GM23248 (cell line): ENCODE measurements around the gene SLC2A4. TPM values are rescaled to one million over a fixed set of nuclear protein-coding genes. Genes with fewer than 3 reads are reported as not detected.
"Not testable (repeated sequence)": the region's sequence is repeated elsewhere in the genome, so short reads cannot be mapped to it uniquely, and the experiment has no call there.

Experiments used
- DNase-seq: peaks from one replicate; pipeline ENCODE4 v3.0.0-alpha.2; 2015
- H2AFZ ChIP-seq: fragments of 200-600 bp; sonication (generic); 2 replicates; pipeline ENCODE4 v1.6.1; 2016; ENCODE audit warnings: antibody characterized with exemption
- H3F3A ChIP-seq: fragments of 200-600 bp; sonication (generic); 2 replicates; pipeline ENCODE4 v1.6.1; 2016; ENCODE audit warnings: mild to moderate bottlenecking, antibody characterized with exemption, mixed run types; ENCODE audit not compliant: insufficient read depth
- H3K27ac ChIP-seq: fragments of 200-600 bp; sonication (generic); 2 replicates; pipeline ENCODE4 v1.5.1; 2016; ENCODE audit warnings: mild to moderate bottlenecking
- H3K27me3 ChIP-seq: fragments of 200-600 bp; sonication (generic); replicated peaks from 2 replicates; pipeline ENCODE4 v1.6.1; 2016; ENCODE audit warnings: mild to moderate bottlenecking; ENCODE audit not compliant: insufficient read depth
- H3K36me3 ChIP-seq: fragments of 200-600 bp; sonication (generic); 2 replicates; pipeline ENCODE4 v1.6.1; 2016; ENCODE audit warnings: low read depth, mild to moderate bottlenecking
- H3K4me1 ChIP-seq: fragments of 200-600 bp; sonication (generic); 2 replicates; pipeline ENCODE4 v1.6.1; 2016; ENCODE audit warnings: mild to moderate bottlenecking; ENCODE audit not compliant: insufficient read depth
- H3K4me2 ChIP-seq: fragments of 200-600 bp; sonication (generic); one replicate; pipeline ENCODE4 v1.6.1; 2016; ENCODE audit warnings: mild to moderate bottlenecking; ENCODE audit not compliant: unreplicated experiment
- H3K4me3 ChIP-seq: fragments of 200-600 bp; sonication (generic); 2 replicates; pipeline ENCODE4 v1.5.1; 2016; ENCODE audit warnings: mild to moderate bottlenecking
- H3K79me2 ChIP-seq: fragments of 200-600 bp; sonication (generic); 2 replicates; pipeline ENCODE4 v1.6.1; 2016; ENCODE audit warnings: mild to moderate bottlenecking; ENCODE audit not compliant: insufficient read depth
- H3K9ac ChIP-seq: fragments of 200-600 bp; sonication (generic); 2 replicates; pipeline ENCODE4 v1.6.1; 2016; ENCODE audit warnings: mild to moderate bottlenecking
- H3K9me2 ChIP-seq: fragments of 200-600 bp; sonication (generic); 2 replicates; pipeline ENCODE4 v1.6.1; 2016; ENCODE audit warnings: mixed run types, mild to moderate bottlenecking, moderate library complexity; ENCODE audit not compliant: insufficient read depth
- H3K9me3 ChIP-seq: fragments of 200-600 bp; sonication (generic); one replicate; pipeline ENCODE4 v1.6.1; 2017; ENCODE audit warnings: low read depth
- H4K20me1 ChIP-seq: fragments of 200-600 bp; sonication (generic); 2 replicates; pipeline ENCODE4 v1.6.0; 2016; ENCODE audit not compliant: insufficient read depth
- EZH2 ChIP-seq: fragments of 200-600 bp; sonication (generic); IDR thresholded peaks from 2 replicates; pipeline ENCODE4 v1.6.1; 2018; ENCODE audit warnings: antibody characterized with exemption, mild to moderate bottlenecking; ENCODE audit not compliant: insufficient read depth, poor library complexity, severe bottlenecking
- EZH2phosphoT487 ChIP-seq: fragments of 200-600 bp; sonication (generic); IDR thresholded peaks from 2 replicates; pipeline ENCODE4 v1.6.1; 2018; ENCODE audit warnings: antibody characterized with exemption, moderate library complexity, mild to moderate bottlenecking, low read depth; ENCODE audit not compliant: insufficient read depth
- WGBS, 2 experiments: methylation state at CpG; one replicate each; pipeline ENCODE4 v1.1.6; 2015 to 2017; ENCODE audit warnings: low lambda C conversion rate in 2 of 2, low coverage in 1 of 2; ENCODE audit errors: missing lambda C conversion rate in 2 of 2; 5-methylcytosine and 5-hydroxymethylcytosine counted together
- in situ Hi-C: fragments of 300-500 bp; cut with MboI; formaldehyde crosslinking; loops from 2 replicates; pipeline ENCODE4 v1.15.0; 2020
- polyA plus RNA-seq: library from polyadenylated mRNA; unstranded; fragments of >200 nt; fragmentation: Nextera tagmentation; extraction: Ambion mirVana; gene quantifications from 2 replicates; pipeline ENCODE4 v1.2.1, GENCODE V29; 2016
- small RNA-seq: library from RNA; depleted of rRNA; stranded (forward); fragments of <200 nt; gene quantifications from one replicate; pipeline ENCODE3, GENCODE V24; 2014; ENCODE audit warnings: low read depth, low replicate concordance
- total RNA-seq: library from RNA; depleted of rRNA; stranded (reverse); fragments of >200 nt; shearing (Covaris generic); gene quantifications from 2 replicates; pipeline ENCODE4 v1.2.3, GENCODE V29; 2014; rRNA removed

Gene SLC2A4
- total and polyA plus RNA-seq, 2 experiments from 2014 or later = 0.08 TPM; not detected in 1

DNA sequence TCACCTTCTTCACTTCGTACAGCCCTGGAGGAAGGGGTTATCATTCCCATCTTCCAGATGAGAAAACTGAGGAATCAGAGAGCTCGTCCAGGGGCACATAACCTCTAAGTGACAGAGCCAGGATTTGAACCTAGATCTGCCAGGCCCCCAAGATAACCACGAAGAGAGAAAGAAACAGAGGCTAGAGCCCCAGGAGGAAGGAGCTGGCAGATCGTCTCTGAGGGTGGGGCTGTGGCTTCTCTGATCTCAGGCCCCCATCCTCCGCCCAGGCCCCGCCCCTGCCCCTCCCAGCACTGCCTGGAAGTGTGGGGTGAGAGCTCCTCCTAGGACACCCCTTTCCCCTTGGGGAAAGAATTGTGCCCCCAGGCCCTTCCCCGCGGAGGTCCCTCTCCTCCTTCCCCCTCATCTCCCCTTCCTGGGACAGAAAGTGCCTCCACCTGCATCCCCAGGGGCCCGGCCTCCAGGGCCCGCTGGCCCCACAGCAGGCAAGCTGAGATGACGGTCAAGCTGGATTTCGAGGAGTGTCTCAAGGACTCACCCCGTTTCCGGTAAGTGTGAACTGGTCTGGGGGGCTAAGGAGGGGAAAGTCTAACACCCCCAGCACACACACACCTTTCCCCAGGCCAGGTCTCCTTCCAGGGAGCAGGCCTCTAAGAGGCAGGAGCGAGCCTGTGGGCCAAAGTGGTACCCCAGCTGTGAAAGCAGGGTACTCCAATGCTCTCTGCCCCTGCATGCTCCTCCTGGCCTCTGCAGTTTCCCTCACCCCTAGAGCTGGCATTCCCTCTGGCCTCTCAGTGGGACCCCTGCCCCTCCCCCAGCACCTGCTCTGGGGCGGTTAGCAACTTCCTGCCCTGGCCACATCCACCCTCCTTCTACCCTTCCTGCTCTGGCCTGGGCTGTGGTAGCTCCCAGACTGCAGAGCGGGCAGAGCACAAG lies 55.0 kb downstream of the SLC2A4 start, which contains the start of gene ACAP1:
ACAP1 (plus strand) TSS at position 290 of the 936 bp plus-strand sequence; CDS start at position 496, 206 bp downstream.
- 0 out of 2 replicates have a peak, but pooled peaks cover 3% of the 10 kb centered on the region for H3K27me3 ChIP-seq
- no peaks in the 10 kb centered on the region for H3K36me3 ChIP-seq
- no peaks in the 10 kb centered on the region for H3K9me2 ChIP-seq
- H3K4me3 ChIP-seq = no peak within 1 kb of the TSS
- in situ Hi-C loops = no loop called here
- H3K9ac ChIP-seq = no peak within 1 kb of the TSS
- H4K20me1 ChIP-seq = no peaks in the 10 kb centered on the region
- no peak within 1 kb of the TSS for H3K27ac ChIP-seq
- H2AFZ ChIP-seq = no peak within 1 kb of the TSS
- no peaks in the 10 kb centered on the region for H3K4me1 ChIP-seq
- H3K4me2 ChIP-seq = no peak within 1 kb of the TSS
- no peaks in the 10 kb centered on the region for H3F3A ChIP-seq
- WGBS, 2 experiments = 19 to 28% methylated on average over 12 to 17 of the region's 17 CpGs
- no peaks in the 10 kb centered on the region for H3K9me3 ChIP-seq
- H3K79me2 ChIP-seq = no peaks in the 10 kb centered on the region
- DNase-seq = no peak
- TF ChIP-seq EZH2phosphoT487 (no peak), EZH2 (no peak)

DNA sequence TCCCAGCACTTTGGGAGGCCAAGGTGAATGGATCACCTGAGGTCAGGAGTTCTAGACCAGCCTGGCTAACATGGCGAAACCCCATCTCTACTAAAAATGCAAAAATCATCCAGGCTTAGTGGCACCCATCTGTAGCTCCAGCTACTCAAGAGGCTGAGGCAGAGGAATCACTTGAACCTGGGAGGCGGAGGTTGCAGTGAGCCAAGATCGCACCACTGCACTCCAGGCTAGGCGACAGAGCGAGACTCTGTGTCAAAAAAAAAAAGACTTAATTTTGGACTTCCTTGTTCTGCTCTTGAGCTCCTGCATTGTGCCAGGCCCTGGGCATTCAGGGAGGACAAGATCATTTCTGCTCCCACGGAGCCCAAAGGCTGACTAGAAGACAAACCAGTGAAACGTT lies 56.1 kb downstream of the SLC2A4 start:
- H3K27me3 ChIP-seq, H3K79me2 ChIP-seq, H3K9me2 ChIP-seq, in situ Hi-C loops, H3K36me3 ChIP-seq, H2AFZ ChIP-seq, H3K27ac ChIP-seq, H3K4me1 ChIP-seq, H4K20me1 ChIP-seq, H3K4me3 ChIP-seq, DNase-seq, H3K9me3 ChIP-seq, H3K9ac ChIP-seq, H3K4me2 ChIP-seq, H3F3A ChIP-seq: not testable (repeated sequence)
- WGBS, 2 experiments = 68 to 69% methylated on average over 7 of the region's 7 CpGs

Small RNAs within 50 kb of the gene (small RNA-seq; reads per million reads assigned to genes)
- not detected for gene AC026954.2
- not detected for gene RF00019

Other genes with a start within 250 kb of the SLC2A4 start
Only the 30 nearest of the 33 such genes appear.
- not detected in 2 replicates for gene CLEC10A, start 201.5 kb upstream of the SLC2A4 start, total RNA-seq
- not detected in 2 replicates for gene CLEC10A, start 201.5 kb upstream of the SLC2A4 start, polyA plus RNA-seq
- gene ASGR2, start 166.9 kb upstream of the SLC2A4 start, total RNA-seq = not detected in 2 replicates
- gene ASGR2, start 166.9 kb upstream of the SLC2A4 start, polyA plus RNA-seq = not detected in 2 replicates
- gene ASGR1, start 102.3 kb upstream of the SLC2A4 start, total RNA-seq = 0.97 TPM in 1 of 2 replicates, not detected in the other
- gene ASGR1, start 102.3 kb upstream of the SLC2A4 start, polyA plus RNA-seq = 0.63 and 0.75 TPM in 2 replicates
- gene DLG4, start 61.9 kb upstream of the SLC2A4 start, total RNA-seq = 13.1 and 23.8 TPM in 2 replicates
- 1.3 and 1.9 TPM in 2 replicates for gene DLG4, start 61.9 kb upstream of the SLC2A4 start, polyA plus RNA-seq
- gene ACADVL, start 61.8 kb upstream of the SLC2A4 start, total RNA-seq = 453 and 600 TPM in 2 replicates
- 386 and 441 TPM in 2 replicates for gene ACADVL, start 61.8 kb upstream of the SLC2A4 start, polyA plus RNA-seq
- 41.2 and 45.8 TPM in 2 replicates for gene DVL2, start 47.2 kb upstream of the SLC2A4 start, total RNA-seq
- gene DVL2, start 47.2 kb upstream of the SLC2A4 start, polyA plus RNA-seq = 18.9 and 19.5 TPM in 2 replicates
- gene PHF23, start 42.3 kb upstream of the SLC2A4 start, total RNA-seq = 32.0 and 42.6 TPM in 2 replicates
- gene PHF23, start 42.3 kb upstream of the SLC2A4 start, polyA plus RNA-seq = 40.7 and 45.6 TPM in 2 replicates
- gene GABARAP, start 39.3 kb upstream of the SLC2A4 start, total RNA-seq = 152 and 355 TPM in 2 replicates
- gene GABARAP, start 39.3 kb upstream of the SLC2A4 start, polyA plus RNA-seq = 845 and 847 TPM in 2 replicates
- gene CTDNEP1, start 30.0 kb upstream of the SLC2A4 start, total RNA-seq = 38.9 and 63.2 TPM in 2 replicates
- 30.0 and 30.7 TPM in 2 replicates for gene CTDNEP1, start 30.0 kb upstream of the SLC2A4 start, polyA plus RNA-seq
- gene ELP5, start 29.5 kb upstream of the SLC2A4 start, total RNA-seq = 25.9 and 32.9 TPM in 2 replicates
- gene ELP5, start 29.5 kb upstream of the SLC2A4 start, polyA plus RNA-seq = 34.8 and 34.9 TPM in 2 replicates
- gene CLDN7, start 19.2 kb upstream of the SLC2A4 start, total RNA-seq = 4.5 and 5.4 TPM in 2 replicates
- 1.7 and 2.3 TPM in 2 replicates for gene CLDN7, start 19.2 kb upstream of the SLC2A4 start, polyA plus RNA-seq
- 0.22 TPM in 1 of 2 replicates, not detected in the other for gene YBX2, start 12.9 kb downstream of the SLC2A4 start, total RNA-seq
- not detected in 2 replicates for gene YBX2, start 12.9 kb downstream of the SLC2A4 start, polyA plus RNA-seq
- gene EIF5A, start 25.9 kb downstream of the SLC2A4 start, total RNA-seq = 869 and 956 TPM in 2 replicates
- 998 and 1,047 TPM in 2 replicates for gene EIF5A, start 25.9 kb downstream of the SLC2A4 start, polyA plus RNA-seq
- gene GPS2, start 33.6 kb downstream of the SLC2A4 start, total RNA-seq = 50.1 and 81.3 TPM in 2 replicates
- 53.8 and 59.4 TPM in 2 replicates for gene GPS2, start 33.6 kb downstream of the SLC2A4 start, polyA plus RNA-seq
- 12.8 and 20.1 TPM in 2 replicates for gene NEURL4, start 47.6 kb downstream of the SLC2A4 start, total RNA-seq
- gene NEURL4, start 47.6 kb downstream of the SLC2A4 start, polyA plus RNA-seq = 2.0 and 2.1 TPM in 2 replicates
- gene ACAP1, start 54.8 kb downstream of the SLC2A4 start, total RNA-seq = 0.89 and 4.4 TPM in 2 replicates
- gene ACAP1, start 54.8 kb downstream of the SLC2A4 start, polyA plus RNA-seq = 15.6 and 15.7 TPM in 2 replicates
- gene KCTD11, start 70.4 kb downstream of the SLC2A4 start, total RNA-seq = 24.9 and 27.2 TPM in 2 replicates
- gene KCTD11, start 70.4 kb downstream of the SLC2A4 start, polyA plus RNA-seq = 15.5 and 16.2 TPM in 2 replicates
- gene TMEM95, start 73.4 kb downstream of the SLC2A4 start, total RNA-seq = not detected in 2 replicates
- gene TMEM95, start 73.4 kb downstream of the SLC2A4 start, polyA plus RNA-seq = not detected in 2 replicates
- gene TNK1, start 99.4 kb downstream of the SLC2A4 start, total RNA-seq = 0.43 and 2.7 TPM in 2 replicates
- 1.1 and 1.2 TPM in 2 replicates for gene TNK1, start 99.4 kb downstream of the SLC2A4 start, polyA plus RNA-seq
- gene PLSCR3, start 112.8 kb downstream of the SLC2A4 start, total RNA-seq = 72.8 and 73.9 TPM in 2 replicates
- gene PLSCR3, start 112.8 kb downstream of the SLC2A4 start, polyA plus RNA-seq = 136 and 153 TPM in 2 replicates
- gene TMEM256, start 122.4 kb downstream of the SLC2A4 start, total RNA-seq = 18.0 and 59.3 TPM in 2 replicates
- 40.1 and 44.2 TPM in 2 replicates for gene TMEM256, start 122.4 kb downstream of the SLC2A4 start, polyA plus RNA-seq
- 8.0 and 9.5 TPM in 2 replicates for gene NLGN2, start 126.1 kb downstream of the SLC2A4 start, total RNA-seq
- gene NLGN2, start 126.1 kb downstream of the SLC2A4 start, polyA plus RNA-seq = 3.3 and 3.5 TPM in 2 replicates
- gene SPEM1, start 138.6 kb downstream of the SLC2A4 start, total RNA-seq = not detected in 2 replicates
- gene SPEM1, start 138.6 kb downstream of the SLC2A4 start, polyA plus RNA-seq = not detected in 2 replicates
- gene SPEM2, start 143.9 kb downstream of the SLC2A4 start, total RNA-seq = not detected in 2 replicates
- not detected in 2 replicates for gene SPEM2, start 143.9 kb downstream of the SLC2A4 start, polyA plus RNA-seq
- not detected in 2 replicates for gene SPEM3, start 147.1 kb downstream of the SLC2A4 start, total RNA-seq
- gene SPEM3, start 147.1 kb downstream of the SLC2A4 start, polyA plus RNA-seq = not detected in 2 replicates
- 3.2 and 7.7 TPM in 2 replicates for gene TMEM102, start 153.7 kb downstream of the SLC2A4 start, total RNA-seq
- 3.4 and 4.3 TPM in 2 replicates for gene TMEM102, start 153.7 kb downstream of the SLC2A4 start, polyA plus RNA-seq
- gene FGF11, start 157.8 kb downstream of the SLC2A4 start, total RNA-seq = not detected in 2 replicates
- 0.22 and 0.36 TPM in 2 replicates for gene FGF11, start 157.8 kb downstream of the SLC2A4 start, polyA plus RNA-seq
- 3.9 and 4.9 TPM in 2 replicates for gene CHRNB1, start 163.3 kb downstream of the SLC2A4 start, total RNA-seq
- gene CHRNB1, start 163.3 kb downstream of the SLC2A4 start, polyA plus RNA-seq = 3.5 and 4.2 TPM in 2 replicates
- 32.9 and 35.9 TPM in 2 replicates for gene ZBTB4, start 197.9 kb downstream of the SLC2A4 start, total RNA-seq
- gene ZBTB4, start 197.9 kb downstream of the SLC2A4 start, polyA plus RNA-seq = 17.7 and 18.2 TPM in 2 replicates
- not detected in 2 replicates for gene SLC35G6, start 199.7 kb downstream of the SLC2A4 start, total RNA-seq
- gene SLC35G6, start 199.7 kb downstream of the SLC2A4 start, polyA plus RNA-seq = 0.14 TPM in 1 of 2 replicates, not detected in the other